Placental epithelial cell (primary cell): Measurements from ENCODE around the gene ENG. TPM values are rescaled to one million over a fixed set of nuclear protein-coding genes. Genes with fewer than 3 reads are reported as not detected.
A peak's percentile ranks its signal among the peaks of the same experiment; 100 is the strongest.

Source experiments
- small RNA-seq: library from RNA; depleted of rRNA; stranded (forward); fragments of <200 nt; gene quantifications from one replicate; pipeline ENCODE3, GENCODE V24; 2012
- total RNA-seq: library from RNA; depleted of rRNA; stranded (reverse); fragments of >200 nt; gene quantifications from 2 replicates; pipeline ENCODE4 v1.2.3, GENCODE V29; 2012

The ENG gene
- total RNA-seq: 4.3 and 7.5 TPM in 2 replicates

GRCh38 chr9:127854184-127854806 lies at the start of gene ENG:
ENG (minus strand) TSS chr9:127854658; CDS start chr9:127854355, 303 bp downstream.

GRCh38 chr9:127899128-127899943 lies 44.9 kb upstream of the ENG start, which contains the start of gene ST6GALNAC6:
ST6GALNAC6 (minus strand) TSS chr9:127899603; CDS start chr9:127897981, 1,622 bp downstream.

GRCh38 chr9:127877566-127877998 lies 23.1 kb upstream of the ENG start, which contains the start of gene AK1:
AK1 (minus strand) TSS chr9:127877675; CDS start chr9:127874617, 3,058 bp downstream.

GRCh38 chr9:127802576-127803443 lies 51.6 kb downstream of the ENG start, which contains the start of gene FPGS:
FPGS (plus strand) TSS chr9:127802882; CDS start chr9:127802925, 43 bp downstream.

GRCh38 chr9:127785933-127786772 lies 68.3 kb downstream of the ENG start, which contains the start of gene CDK9:
CDK9 (plus strand) TSS chr9:127786034; CDS start chr9:127786149, 115 bp downstream.

GRCh38 chr9:127778280-127779135 lies 76.0 kb downstream of the ENG start, which contains the start of gene SH2D3C:
SH2D3C (minus strand) TSS chr9:127778666; CDS start chr9:127778627, 39 bp downstream.

Small RNA genes lying within 50 kb of the gene (small RNA-seq; reads per million reads assigned to genes)
- gene MIR4672 (0.81 reads per million, percentile 48 among the genes with 10 or more reads in this experiment), gene RF00019 (not detected), gene RNA5SP296 (not detected)

Other genes with a start within 250 kb of the ENG start
- 11.0 and 16.6 TPM in 2 replicates for gene STXBP1, start 242.4 kb downstream of the ENG start, total RNA-seq
- under 0.01 TPM in 1 of 2 replicates, not detected in the other for gene CFAP157, start 147.7 kb downstream of the ENG start, total RNA-seq
- 7.2 and 9.4 TPM in 2 replicates for gene PTRH1, start 139.0 kb downstream of the ENG start, total RNA-seq
- not detected in 2 replicates for gene TTC16, start 138.6 kb downstream of the ENG start, total RNA-seq
- 5.1 and 9.4 TPM in 2 replicates for gene TOR2A, start 119.4 kb downstream of the ENG start, total RNA-seq
- gene SH2D3C, start 76.0 kb downstream of the ENG start, total RNA-seq: under 0.01 and 0.43 TPM in 2 replicates
- 33.0 and 61.7 TPM in 2 replicates for gene CDK9, start 68.6 kb downstream of the ENG start, total RNA-seq
- 41.6 and 47.3 TPM in 2 replicates for gene FPGS, start 51.8 kb downstream of the ENG start, total RNA-seq
- 12.2 and 43.2 TPM in 2 replicates for gene AK1, start 23.0 kb upstream of the ENG start, total RNA-seq
- gene ST6GALNAC6, start 44.9 kb upstream of the ENG start, total RNA-seq: 20.0 and 28.7 TPM in 2 replicates
- gene ST6GALNAC4, start 62.4 kb upstream of the ENG start, total RNA-seq: 12.6 and 28.2 TPM in 2 replicates
- 8.6 and 15.3 TPM in 2 replicates for gene PIP5KL1, start 76.1 kb upstream of the ENG start, total RNA-seq
- gene DPM2, start 83.2 kb upstream of the ENG start, total RNA-seq: 12.6 and 21.1 TPM in 2 replicates
- 15.8 and 22.4 TPM in 2 replicates for gene EEIG1, start 126.3 kb upstream of the ENG start, total RNA-seq
- 10.2 and 11.1 TPM in 2 replicates for gene NAIF1, start 212.7 kb upstream of the ENG start, total RNA-seq
- 5.5 and 13.3 TPM in 2 replicates for gene SLC25A25, start 213.6 kb upstream of the ENG start, total RNA-seq